Left ventricle myocardium inferior (tissue), 1 donor: ENCODE data around the gene ANKDD1B. TPM values are rescaled to one million over a fixed set of nuclear protein-coding genes. Genes with fewer than 3 reads are reported as not detected.

Experiments used
- DNase-seq: peaks from one replicate; pipeline ENCODE4 v3.0.0-alpha.2; 2020
- H3K27ac ChIP-seq: fragments of 200-600 bp; replicated peaks from 2 replicates; pipeline ENCODE4 v1.8.0; 2021
- H3K27me3 ChIP-seq: fragments of 200-600 bp; 2 replicates; pipeline ENCODE4 v1.8.0; 2021; ENCODE audit warnings: low read depth
- H3K36me3 ChIP-seq: fragments of 200-600 bp; 2 replicates; pipeline ENCODE4 v1.8.0; 2021
- H3K4me1 ChIP-seq: fragments of 200-600 bp; 2 replicates; pipeline ENCODE4 v1.8.0; 2021
- H3K4me3 ChIP-seq: fragments of 200-600 bp; 2 replicates; pipeline ENCODE4 v1.8.0; 2021; ENCODE audit warnings: mild to moderate bottlenecking, moderate library complexity
- H3K9me3 ChIP-seq: fragments of 200-600 bp; replicated peaks from 2 replicates; pipeline ENCODE4 v1.8.0; 2021
- CTCF ChIP-seq: fragments of 200-600 bp; IDR thresholded peaks from 2 replicates; pipeline ENCODE4 v1.8.0; 2021; ENCODE audit warnings: antibody characterized with exemption, mild to moderate bottlenecking, borderline replicate concordance
- intact Hi-C: fragments of 100-400 bp; cut with micrococcal nuclease; formaldehyde crosslinking; loops from one replicate; pipeline ENCODE4 v1.11.0; 2022
- total RNA-seq: library from RNA; stranded (reverse); fragmentation: NEBNext Ultra II Directional; extraction: Animal tissue kit (Norgen Biotek cat#: 25700); gene quantifications from one replicate; pipeline ENCODE4 v1.2.1, GENCODE V29; 2021
- donor health status: DM: no; HTN: yes; CAD: no; lungs with severe emphysema.

ANKDD1B gene
- total RNA-seq, 1 donor from 2014 or later: 0.27 TPM

- DNase-seq: no peak
Observed at GRCh38 chr5:75616971-75617621, 5.8 kb downstream of the ANKDD1B start.

GRCh38 chr5:75617736-75618352, 6.6 kb downstream of the ANKDD1B start:
- Histone ChIP-seq H3K4me3 (no peak overlapping the region), H3K27me3 (no peaks in the 10 kb centered on the region), H3K36me3 (no peaks in the 10 kb centered on the region), H3K27ac (no peak overlapping the region), H3K4me1 (no peaks in the 10 kb centered on the region), H3K9me3 (no peaks in the 10 kb centered on the region)
- DNase-seq: no peak
- intact Hi-C loops: no loop called here
- no peak for TF ChIP-seq CTCF

More at GRCh38 chr5:75616971-75617621, 5.8 kb downstream of the ANKDD1B start:
- H3K4me3 ChIP-seq: no peak overlapping the region
- no peak for TF ChIP-seq CTCF
- H3K27me3 ChIP-seq: no peaks in the 10 kb centered on the region
- no peaks in the 10 kb centered on the region for H3K9me3 ChIP-seq
- intact Hi-C loops: no loop called here
- no peak overlapping the region for H3K27ac ChIP-seq
- H3K4me1 ChIP-seq: no peaks in the 10 kb centered on the region
- no peaks in the 10 kb centered on the region for H3K36me3 ChIP-seq

GRCh38 chr5:75620184-75620959, 9.1 kb downstream of the ANKDD1B start:
- Histone ChIP-seq H3K4me3 (no peak overlapping the region), H3K4me1 (no peaks in the 10 kb centered on the region), H3K27ac (no peak overlapping the region), H3K9me3 (no peaks in the 10 kb centered on the region), H3K36me3 (no peaks in the 10 kb centered on the region), H3K27me3 (no peaks in the 10 kb centered on the region)
- DNase-seq: no peak
- intact Hi-C loops: no loop called here
- TF ChIP-seq CTCF: no peak

GRCh38 chr5:75622564-75622963, 11.3 kb downstream of the ANKDD1B start:
- Histone ChIP-seq H3K4me3 (no peak overlapping the region), H3K9me3 (no peaks in the 10 kb centered on the region), H3K4me1 (no peaks in the 10 kb centered on the region), H3K27ac (no peak overlapping the region), H3K36me3 (no peaks in the 10 kb centered on the region), H3K27me3 (no peaks in the 10 kb centered on the region)
- no peak for DNase-seq
- no peak for TF ChIP-seq CTCF
- intact Hi-C loops: no loop called here

GRCh38 chr5:75623846-75624245, 12.6 kb downstream of the ANKDD1B start:
- Histone ChIP-seq H3K27me3 (no peaks in the 10 kb centered on the region), H3K36me3 (no peaks in the 10 kb centered on the region), H3K4me1 (no peaks in the 10 kb centered on the region), H3K4me3 (no peak overlapping the region), H3K9me3 (no peaks in the 10 kb centered on the region), H3K27ac (no peak overlapping the region)
- no peak for DNase-seq
- intact Hi-C loops: no loop called here
- TF ChIP-seq CTCF: no peak
